ACC112 (cell line): Measurements from ENCODE around the gene COL1A2.

ENCODE experiments used
- H2AFZ ChIP-seq: fragments of 200-600 bp; sonication (generic); one replicate; pipeline ENCODE4 v1.6.0; 2017; ENCODE audit warnings: antibody characterized with exemption, low read length; ENCODE audit not compliant: unreplicated experiment
- H3K27ac ChIP-seq: fragments of 200-600 bp; sonication (generic); 2 replicates; pipeline ENCODE4 v1.5.1; 2014; ENCODE audit warnings: low read depth, mild to moderate bottlenecking, antibody characterized with exemption, low read length, moderate library complexity
- H3K27me3 ChIP-seq: fragments of 200-600 bp; sonication (generic); 2 replicates; pipeline ENCODE4 v1.6.1; 2014; ENCODE audit warnings: mild to moderate bottlenecking, antibody characterized with exemption, low read length, moderate library complexity, mixed read lengths; ENCODE audit not compliant: insufficient read depth
- H3K36me3 ChIP-seq: fragments of 200-600 bp; sonication (generic); 2 replicates; pipeline ENCODE4 v1.6.1; 2016; ENCODE audit warnings: mild to moderate bottlenecking, antibody characterized with exemption, low read length, moderate library complexity, mixed read lengths; ENCODE audit not compliant: insufficient read depth
- H3K4me1 ChIP-seq: fragments of 200-600 bp; sonication (generic); one replicate; pipeline ENCODE4 v1.6.1; 2016; ENCODE audit warnings: low read length, mixed read lengths; ENCODE audit not compliant: insufficient read depth, unreplicated experiment, control insufficient read depth
- H3K4me3 ChIP-seq: fragments of 200-600 bp; sonication (generic); 2 replicates; pipeline ENCODE4 v1.5.1; 2014; ENCODE audit warnings: mild to moderate bottlenecking, low read depth, low read length
- H3K79me2 ChIP-seq: fragments of 200-600 bp; sonication (generic); one replicate; pipeline ENCODE4 v1.6.0; 2016; ENCODE audit warnings: low read length; ENCODE audit not compliant: control insufficient read depth, unreplicated experiment, insufficient read depth

The COL1A2 gene

DNA sequence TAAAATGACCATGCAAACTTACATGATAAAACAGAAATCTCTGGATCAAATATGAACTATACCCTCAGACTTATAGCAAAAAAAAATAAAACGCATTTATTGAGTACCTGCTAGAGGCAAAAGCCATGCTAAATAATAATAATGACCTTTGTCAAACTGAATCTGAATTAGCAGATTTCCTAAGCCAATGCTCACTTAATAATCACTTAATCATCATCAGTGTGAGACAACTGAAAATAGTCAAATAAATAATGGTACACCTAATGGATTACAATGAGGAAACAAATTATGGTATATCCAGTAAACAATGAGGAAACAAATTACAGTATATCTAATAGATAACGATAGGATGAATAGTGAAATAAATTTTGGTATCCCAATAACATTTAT is 37.6 kb downstream of the COL1A2 start:
- H3K27ac ChIP-seq = no peak overlapping the region
- H3K4me1 ChIP-seq = no peaks in the 10 kb centered on the region
- H2AFZ ChIP-seq = no peak overlapping the region
- H3K4me3 ChIP-seq = no peak overlapping the region
- peaks cover 34% of the 10 kb centered on the region for H3K36me3 ChIP-seq
- H3K27me3 ChIP-seq = no peaks in the 10 kb centered on the region
- H3K79me2 ChIP-seq = no peaks in the 10 kb centered on the region

DNA sequence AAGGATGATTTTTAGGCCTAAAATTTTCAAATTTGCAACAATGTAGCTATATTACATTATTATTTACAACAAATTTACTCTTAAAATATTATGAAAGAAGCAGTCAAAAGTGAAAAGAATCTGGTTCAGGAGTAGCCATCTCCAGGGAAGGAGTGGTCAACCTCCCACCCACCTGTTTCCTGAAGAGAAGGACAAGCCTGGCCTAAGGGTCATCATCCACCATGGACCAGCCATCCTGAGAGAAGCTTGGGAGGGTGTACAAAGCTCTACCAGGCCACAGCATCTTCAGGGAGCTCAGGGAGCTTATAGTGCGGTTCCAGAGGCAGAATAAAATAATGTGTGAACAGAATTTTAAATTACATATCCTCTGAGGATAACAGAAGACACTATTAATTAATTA is 38.1 kb downstream of the COL1A2 start:
- Histone ChIP-seq H3K27me3 (no peaks in the 10 kb centered on the region), H3K4me3 (no peak overlapping the region), H3K36me3 (peaks cover 28% of the 10 kb centered on the region), H3K4me1 (no peaks in the 10 kb centered on the region), H3K79me2 (no peaks in the 10 kb centered on the region), H2AFZ (no peak overlapping the region), H3K27ac (no peak overlapping the region)

DNA sequence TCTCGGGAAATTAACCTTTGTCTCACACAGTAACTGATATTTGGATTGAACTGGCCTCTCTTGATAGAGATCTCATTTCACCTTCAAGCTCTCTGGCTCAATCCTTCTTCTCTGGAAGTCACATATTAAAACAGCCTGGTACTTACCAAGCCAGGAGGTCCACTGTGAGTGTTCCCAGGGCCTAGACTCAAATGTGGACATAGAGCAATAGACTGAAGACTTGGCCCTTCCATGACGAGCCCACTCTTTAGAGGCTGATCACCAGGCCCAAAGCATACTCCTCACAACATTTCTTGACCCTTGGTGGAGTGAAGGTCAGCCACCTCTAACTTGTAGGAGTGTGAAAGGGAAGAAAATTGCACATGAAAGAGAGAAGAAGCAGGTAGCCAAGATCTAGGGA is 38.5 kb downstream of the COL1A2 start:
- Histone ChIP-seq H2AFZ (no peak overlapping the region), H3K36me3 (peaks cover 24% of the 10 kb centered on the region), H3K79me2 (no peaks in the 10 kb centered on the region), H3K4me3 (no peak overlapping the region), H3K27ac (no peak overlapping the region), H3K4me1 (no peaks in the 10 kb centered on the region), H3K27me3 (no peaks in the 10 kb centered on the region)

DNA sequence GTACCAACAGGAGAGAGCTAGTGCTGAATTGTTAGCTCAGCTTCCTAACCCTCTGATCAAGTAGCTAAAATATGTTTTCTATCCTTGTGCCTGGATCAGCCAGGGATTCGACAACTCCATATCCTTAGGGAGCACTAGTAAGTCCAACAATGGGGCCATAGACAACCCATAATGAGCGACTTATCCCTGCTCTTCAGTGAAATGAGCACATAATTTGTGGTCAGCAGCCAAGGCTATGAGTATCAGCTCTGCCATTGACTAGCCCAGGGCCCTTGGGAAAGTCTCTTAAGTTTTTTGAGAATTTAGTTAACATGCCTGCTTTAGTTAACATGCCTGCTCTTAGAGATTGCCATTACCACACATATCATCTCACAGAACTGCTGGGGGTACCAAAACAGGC is 39.3 kb downstream of the COL1A2 start:
- Histone ChIP-seq H3K27ac (no peak overlapping the region), H2AFZ (no peak overlapping the region), H3K79me2 (no peaks in the 10 kb centered on the region), H3K36me3 (peaks cover 17% of the 10 kb centered on the region), H3K27me3 (no peaks in the 10 kb centered on the region), H3K4me3 (no peak overlapping the region), H3K4me1 (peaks cover under 1% of the 10 kb centered on the region)

DNA sequence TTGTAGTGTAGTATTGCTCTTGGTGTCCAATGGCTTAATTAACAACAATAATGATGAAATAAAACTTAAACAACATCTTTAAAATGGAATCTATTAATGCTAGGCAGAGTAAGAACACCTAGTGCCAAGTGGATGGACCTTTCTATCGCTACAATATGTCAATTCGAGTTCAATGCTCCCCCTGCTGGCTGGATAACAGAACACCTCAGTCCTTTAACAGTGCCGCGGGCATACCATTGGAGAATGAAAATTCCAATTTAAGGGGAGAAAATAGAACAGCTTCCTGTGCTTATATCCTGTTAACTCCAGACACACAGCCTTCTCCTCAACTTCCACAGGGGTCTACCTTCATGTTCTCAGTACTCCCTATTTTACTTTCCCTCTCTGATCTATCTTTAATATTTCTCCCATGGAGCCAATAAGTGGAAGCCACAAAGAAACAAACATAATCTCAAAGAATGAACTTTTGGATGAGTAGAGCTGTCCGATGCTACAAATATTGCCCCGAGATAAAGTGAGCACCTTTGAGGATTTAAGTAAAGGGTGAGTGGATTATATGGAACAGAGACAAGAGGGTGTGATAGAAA is 41.4 kb downstream of the COL1A2 start:
- H3K79me2 ChIP-seq = no peaks in the 10 kb centered on the region
- H3K4me1 ChIP-seq = peaks cover 15% of the 10 kb centered on the region
- no peaks in the 10 kb centered on the region for H3K27me3 ChIP-seq
- peak overlapping the region; percentile 90 for H2AFZ ChIP-seq
- H3K4me3 ChIP-seq = 0 out of 2 replicates have a peak overlapping the region, but pooled peaks have one; percentile 9
- no peaks in the 10 kb centered on the region for H3K36me3 ChIP-seq
- no peak overlapping the region for H3K27ac ChIP-seq

DNA sequence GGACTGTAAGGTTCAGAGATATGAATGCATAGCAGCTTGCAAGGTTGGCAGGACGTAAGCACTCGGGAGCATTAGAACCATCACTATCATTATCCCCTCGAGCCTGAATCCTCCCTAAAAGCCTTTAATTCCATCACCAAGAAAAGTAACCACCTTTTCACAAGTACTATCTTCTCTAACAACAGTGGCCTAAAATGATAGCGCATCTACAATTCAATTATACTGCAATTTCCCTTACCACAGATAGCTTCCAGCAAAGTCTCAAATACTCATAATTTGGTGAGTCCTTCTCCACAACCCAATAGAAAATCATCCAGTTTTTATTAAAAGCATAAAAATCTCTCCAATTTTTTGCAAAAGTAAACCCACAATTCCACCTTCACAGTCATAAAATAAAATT is 42.0 kb downstream of the COL1A2 start:
- Histone ChIP-seq H3K4me3 (no peak overlapping the region), H3K36me3 (no peaks in the 10 kb centered on the region), H3K27me3 (no peaks in the 10 kb centered on the region), H2AFZ (peak overlapping the region; percentile 90), H3K79me2 (no peaks in the 10 kb centered on the region), H3K4me1 (peaks cover 15% of the 10 kb centered on the region), H3K27ac (no peak overlapping the region)

DNA sequence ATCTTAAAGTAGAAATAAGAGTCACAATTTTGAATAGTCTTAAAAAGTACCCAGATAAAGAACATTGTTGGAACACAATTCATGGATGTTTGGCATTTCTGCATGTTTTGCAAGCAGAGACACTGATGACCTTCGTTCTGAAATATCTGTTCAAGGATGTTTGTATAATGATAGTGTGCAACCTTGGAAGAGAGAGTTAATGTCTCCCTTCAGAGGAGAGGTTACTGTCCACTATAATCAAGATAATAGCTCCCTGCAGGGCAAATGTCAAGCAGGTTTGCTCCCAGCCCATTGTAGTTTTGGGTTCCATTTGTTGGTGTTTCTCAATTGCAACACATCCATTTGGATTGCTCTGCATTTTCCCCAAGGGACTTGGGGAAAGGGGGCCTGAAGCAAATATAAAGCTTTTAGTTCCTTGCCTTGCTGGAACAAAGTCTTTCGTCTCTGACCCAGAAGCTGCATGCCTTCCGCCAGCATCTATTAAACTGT is 45.2 kb downstream of the COL1A2 start:
- peak overlapping the region; percentile 35 for H2AFZ ChIP-seq
- H3K79me2 ChIP-seq = no peaks in the 10 kb centered on the region
- peak overlapping the region; percentile 7; the same call in 1 of the 2 replicates for H3K27ac ChIP-seq
- no peaks in the 10 kb centered on the region for H3K27me3 ChIP-seq
- H3K4me3 ChIP-seq = peak overlapping the region; percentile 2; the same call in 1 of the 2 replicates
- H3K4me1 ChIP-seq = peaks cover 15% of the 10 kb centered on the region
- no peaks in the 10 kb centered on the region for H3K36me3 ChIP-seq

DNA sequence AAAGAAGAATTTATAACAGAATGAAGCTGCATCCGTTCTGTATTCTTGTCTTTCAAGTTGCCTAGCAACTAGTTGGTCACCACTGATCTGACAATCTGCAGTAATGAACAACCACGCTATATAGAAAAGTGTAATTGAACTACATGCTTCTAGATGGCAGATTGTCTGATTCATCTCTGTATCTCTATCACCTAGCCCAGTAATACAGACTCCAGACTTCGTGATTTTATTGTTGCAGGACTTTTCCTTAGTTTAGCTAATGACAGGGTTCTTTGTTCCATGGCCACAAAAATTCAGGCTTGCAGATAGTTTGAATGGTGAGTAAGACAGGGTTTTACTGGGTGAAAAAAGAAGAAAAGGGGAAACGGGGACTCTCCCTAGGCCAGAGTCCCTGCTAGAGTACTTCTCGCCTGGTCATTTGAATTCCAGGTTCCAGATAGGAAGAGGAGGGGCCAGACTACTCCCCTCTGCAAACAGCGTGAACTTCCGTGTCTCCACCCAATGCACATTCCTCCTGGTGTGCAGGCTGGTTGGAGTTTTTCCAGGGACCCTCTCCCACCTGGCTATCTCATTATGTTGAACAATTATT is 45.9 kb downstream of the COL1A2 start:
- Histone ChIP-seq H3K27ac (no peak overlapping the region), H3K4me1 (peaks cover 15% of the 10 kb centered on the region), H3K27me3 (no peaks in the 10 kb centered on the region), H2AFZ (no peak overlapping the region), H3K79me2 (no peaks in the 10 kb centered on the region), H3K4me3 (no peak overlapping the region), H3K36me3 (no peaks in the 10 kb centered on the region)

DNA sequence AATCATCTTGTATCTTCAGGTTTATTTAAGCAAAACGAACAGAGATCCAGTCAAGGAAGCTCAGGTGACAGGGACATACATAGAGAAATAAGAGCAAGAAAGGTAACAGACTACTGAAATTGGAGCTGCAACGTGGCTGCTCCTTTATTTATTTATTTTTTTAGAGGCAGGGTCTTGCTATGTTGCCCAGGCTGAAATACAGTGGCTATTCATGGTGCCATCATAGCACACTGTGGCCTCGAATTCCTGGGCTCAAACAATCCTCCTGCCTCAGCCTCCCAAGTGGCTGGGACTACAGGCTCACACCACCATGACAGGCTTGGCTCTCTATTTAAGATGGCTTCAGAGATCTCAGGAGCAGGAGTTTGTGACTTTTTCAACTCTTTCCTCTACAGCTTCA is 46.4 kb downstream of the COL1A2 start:
- H3K4me3 ChIP-seq = no peak overlapping the region
- no peaks in the 10 kb centered on the region for H3K27me3 ChIP-seq
- H2AFZ ChIP-seq = no peak overlapping the region
- peaks cover 15% of the 10 kb centered on the region for H3K4me1 ChIP-seq
- no peaks in the 10 kb centered on the region for H3K36me3 ChIP-seq
- no peak overlapping the region for H3K27ac ChIP-seq
- H3K79me2 ChIP-seq = no peaks in the 10 kb centered on the region

DNA sequence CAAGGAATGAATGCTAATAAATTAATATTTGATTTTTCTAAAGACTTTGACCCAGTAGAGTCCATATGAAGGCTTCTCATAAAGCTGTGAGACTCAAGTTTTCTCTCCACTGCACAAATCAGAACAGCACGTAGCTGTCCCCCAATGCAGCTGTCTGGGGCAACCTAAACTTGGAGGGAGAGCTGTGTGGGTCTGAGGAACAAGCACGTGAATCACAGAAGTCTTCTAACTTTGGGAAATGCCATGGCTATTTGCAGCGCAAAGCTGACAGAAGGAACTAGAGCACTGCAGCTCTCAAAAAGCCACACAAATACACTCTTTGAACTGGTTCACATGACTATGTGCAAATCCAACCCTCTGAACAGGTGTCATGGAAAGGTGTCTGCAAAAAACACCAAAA is 47.9 kb downstream of the COL1A2 start:
- Histone ChIP-seq H3K4me3 (no peak overlapping the region), H3K27ac (no peak overlapping the region), H3K4me1 (peaks cover 15% of the 10 kb centered on the region)

DNA sequence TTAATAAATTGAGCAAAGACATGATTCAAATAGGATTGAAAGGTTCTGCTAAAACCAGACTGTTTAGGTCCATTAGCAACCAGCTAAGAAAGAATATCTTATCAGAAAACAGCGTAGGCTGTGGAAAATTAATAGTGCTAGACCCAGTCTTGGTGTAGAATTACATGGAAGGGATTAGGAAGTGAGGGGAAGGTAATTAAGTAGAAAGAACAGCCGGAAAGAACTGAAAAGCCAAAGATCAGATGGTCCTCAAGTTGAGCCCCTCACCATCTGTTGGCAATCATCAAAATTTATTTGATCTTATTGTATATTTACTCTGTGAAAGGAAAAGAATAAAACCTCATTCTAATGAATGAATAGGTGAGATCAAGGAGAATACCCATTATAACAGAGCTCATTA is 50.1 kb downstream of the COL1A2 start:
- Histone ChIP-seq H3K79me2 (no peaks in the 10 kb centered on the region), H3K36me3 (no peaks in the 10 kb centered on the region), H3K4me3 (no peak overlapping the region), H2AFZ (no peak overlapping the region), H3K4me1 (peaks cover 6% of the 10 kb centered on the region), H3K27ac (no peak overlapping the region), H3K27me3 (no peaks in the 10 kb centered on the region)

More for the DNA sequence above, 47.9 kb downstream of the COL1A2 start:
- no peaks in the 10 kb centered on the region for H3K79me2 ChIP-seq
- no peaks in the 10 kb centered on the region for H3K27me3 ChIP-seq
- H2AFZ ChIP-seq = no peak overlapping the region
- H3K36me3 ChIP-seq = no peaks in the 10 kb centered on the region
